ENCODE results near the gene BICD1.

BICD1 gene

GRCh38 chr12:32146074-32146873 lies 39.6 kb downstream of the BICD1 start:
- TF ChIP-seq GATA2 (IDR thresholded peaks at IDR 0.05; ENCODE audit: low read depth, low read length) = no peak
- TF ChIP-seq GATA3 (IDR thresholded peaks at IDR 0.05; ENCODE audit: low read depth, low read length) = no peak

GRCh38 chr12:32148372-32148771 lies 41.7 kb downstream of the BICD1 start:
- no peak for TF ChIP-seq GATA2 (IDR thresholded peaks at IDR 0.05; ENCODE audit: low read depth, low read length)
- no peak for TF ChIP-seq GATA3 (IDR thresholded peaks at IDR 0.05; ENCODE audit: low read depth, low read length)

DNA sequence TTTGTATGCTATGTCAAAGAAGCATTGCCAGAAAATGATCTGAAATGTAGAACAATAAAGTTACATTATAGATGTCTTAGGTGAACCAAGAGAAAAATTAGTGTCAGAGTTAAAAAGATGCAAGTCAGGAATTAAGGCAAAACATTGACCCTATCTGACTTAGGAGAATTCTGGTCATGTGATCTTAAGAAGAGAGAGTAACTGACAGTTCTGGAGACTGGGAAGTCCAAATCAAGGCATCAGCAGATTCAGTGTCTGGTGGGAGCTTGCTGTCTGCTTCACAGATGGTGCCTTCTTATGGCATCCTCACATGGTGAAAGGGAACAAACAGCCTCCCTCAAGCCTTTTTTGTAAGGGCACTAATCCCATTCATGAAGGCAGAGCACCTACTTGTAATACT lies 42.8 kb downstream of the BICD1 start:
- TF ChIP-seq GATA3 (IDR thresholded peaks at IDR 0.05; ENCODE audit: low read depth, low read length) = no peak
- TF ChIP-seq GATA2 (IDR thresholded peaks at IDR 0.05; ENCODE audit: low read depth, low read length) = no peak

DNA sequence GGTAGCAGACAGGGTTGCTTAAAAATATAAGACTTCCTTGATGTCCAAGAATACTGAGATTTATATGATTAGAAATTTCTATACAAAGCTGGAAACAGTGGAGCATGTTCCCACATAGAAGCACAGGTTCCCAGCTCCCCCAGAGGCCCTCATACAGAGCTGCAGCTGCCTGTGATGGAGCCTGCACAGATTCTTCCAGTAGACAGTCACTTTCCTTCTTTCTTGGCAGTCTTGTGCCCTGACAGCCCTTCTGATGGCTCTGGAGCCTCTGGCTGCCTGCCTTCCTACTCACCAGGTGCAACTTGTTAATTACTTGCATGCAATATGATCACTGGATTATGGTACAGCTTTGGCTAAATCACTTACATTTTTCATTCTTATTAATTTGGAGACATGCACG lies 44.4 kb downstream of the BICD1 start:
- no peak for TF ChIP-seq GATA3 (IDR thresholded peaks at IDR 0.05; ENCODE audit: low read depth, low read length)
- no peak for TF ChIP-seq GATA2 (IDR thresholded peaks at IDR 0.05; ENCODE audit: low read depth, low read length)

- TF ChIP-seq GATA3 (IDR thresholded peaks at IDR 0.05; ENCODE audit: low read depth, low read length) (no peak), GATA2 (IDR thresholded peaks at IDR 0.05; ENCODE audit: low read depth, low read length) (no peak)
Observed at GRCh38 chr12:32151552-32151951, 44.9 kb downstream of the BICD1 start.

- TF ChIP-seq GATA2 (IDR thresholded peaks at IDR 0.05; ENCODE audit: low read depth, low read length) (peak; percentile 14; the same call in 1 of the 2 replicates), GATA3 (IDR thresholded peaks at IDR 0.05; ENCODE audit: low read depth, low read length) (peak; percentile 44)
Observed at GRCh38 chr12:32155041-32155440, 48.4 kb downstream of the BICD1 start.

DNA sequence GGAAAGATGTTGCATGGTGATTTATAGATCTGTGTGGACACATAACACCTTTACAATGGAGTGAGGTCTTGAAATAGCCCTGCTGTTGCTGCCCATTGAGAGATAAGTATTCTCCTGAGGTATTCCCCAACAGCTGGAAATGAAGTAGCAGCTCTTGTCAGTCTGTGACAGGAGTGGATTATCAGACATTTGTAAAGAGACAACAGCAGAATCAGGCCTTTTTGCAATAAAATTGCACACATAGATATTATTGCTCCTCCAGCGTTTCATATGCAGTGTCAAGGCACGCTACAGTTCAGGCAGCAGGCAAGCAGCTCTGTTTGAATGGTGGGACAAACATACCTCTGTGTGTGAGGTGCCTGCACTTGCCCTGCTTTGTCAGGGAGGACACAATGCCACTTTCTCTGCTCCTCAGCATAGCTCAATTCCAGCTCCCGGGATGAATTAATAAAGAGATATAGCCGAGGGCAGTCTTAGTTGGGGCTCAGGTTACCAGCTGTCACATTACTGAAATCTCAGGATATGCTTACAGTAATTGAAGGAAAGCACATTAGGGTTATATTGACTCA lies 49.4 kb downstream of the BICD1 start:
- TF ChIP-seq GATA2 (IDR thresholded peaks at IDR 0.05; ENCODE audit: low read depth, low read length) (no peak), GATA3 (IDR thresholded peaks at IDR 0.05; ENCODE audit: low read depth, low read length) (no peak)

DNA sequence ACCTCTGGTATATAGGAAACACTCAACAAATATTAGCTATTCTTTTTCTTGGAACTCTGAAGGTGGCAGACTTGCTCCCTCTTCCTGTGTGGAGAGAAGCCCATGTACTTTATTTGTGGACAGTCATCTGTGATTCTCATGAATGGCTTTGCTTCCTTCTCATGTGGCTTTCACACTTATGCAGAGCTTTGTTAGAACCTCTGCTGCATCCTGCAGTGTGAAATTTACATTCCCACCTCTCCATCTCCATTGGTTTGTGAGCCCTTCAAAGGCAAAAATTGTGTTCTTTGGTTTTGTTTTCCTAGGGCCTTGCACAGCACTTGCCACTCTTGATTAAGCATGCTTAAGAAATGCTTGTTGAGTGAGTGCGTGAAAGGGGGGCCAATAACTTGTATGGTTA lies 51.9 kb downstream of the BICD1 start:
- TF ChIP-seq GATA2 (IDR thresholded peaks at IDR 0.05; ENCODE audit: low read depth, low read length) (no peak), GATA3 (IDR thresholded peaks at IDR 0.05; ENCODE audit: low read depth, low read length) (no peak)

- TF ChIP-seq GATA2 (IDR thresholded peaks at IDR 0.05; ENCODE audit: low read depth, low read length) (no peak), GATA3 (IDR thresholded peaks at IDR 0.05; ENCODE audit: low read depth, low read length) (no peak)
Observed at GRCh38 chr12:32159381-32159780, 52.7 kb downstream of the BICD1 start.

GRCh38 chr12:32159925-32160324 lies 53.3 kb downstream of the BICD1 start:
- TF ChIP-seq GATA2 (IDR thresholded peaks at IDR 0.05; ENCODE audit: low read depth, low read length) (no peak), GATA3 (IDR thresholded peaks at IDR 0.05; ENCODE audit: low read depth, low read length) (no peak)

GRCh38 chr12:32161058-32161457 lies 54.4 kb downstream of the BICD1 start:
- no peak for TF ChIP-seq GATA2 (IDR thresholded peaks at IDR 0.05; ENCODE audit: low read depth, low read length)
- TF ChIP-seq GATA3 (IDR thresholded peaks at IDR 0.05; ENCODE audit: low read depth, low read length) = no peak

- no peak for TF ChIP-seq GATA2 (IDR thresholded peaks at IDR 0.05; ENCODE audit: low read depth, low read length)
- TF ChIP-seq GATA3 (IDR thresholded peaks at IDR 0.05; ENCODE audit: low read depth, low read length) = no peak
Observed at GRCh38 chr12:32163596-32163995, 56.9 kb downstream of the BICD1 start.

GRCh38 chr12:32166510-32166909 lies 59.9 kb downstream of the BICD1 start:
- TF ChIP-seq GATA2 (IDR thresholded peaks at IDR 0.05; ENCODE audit: low read depth, low read length) (no peak), GATA3 (IDR thresholded peaks at IDR 0.05; ENCODE audit: low read depth, low read length) (no peak)

DNA sequence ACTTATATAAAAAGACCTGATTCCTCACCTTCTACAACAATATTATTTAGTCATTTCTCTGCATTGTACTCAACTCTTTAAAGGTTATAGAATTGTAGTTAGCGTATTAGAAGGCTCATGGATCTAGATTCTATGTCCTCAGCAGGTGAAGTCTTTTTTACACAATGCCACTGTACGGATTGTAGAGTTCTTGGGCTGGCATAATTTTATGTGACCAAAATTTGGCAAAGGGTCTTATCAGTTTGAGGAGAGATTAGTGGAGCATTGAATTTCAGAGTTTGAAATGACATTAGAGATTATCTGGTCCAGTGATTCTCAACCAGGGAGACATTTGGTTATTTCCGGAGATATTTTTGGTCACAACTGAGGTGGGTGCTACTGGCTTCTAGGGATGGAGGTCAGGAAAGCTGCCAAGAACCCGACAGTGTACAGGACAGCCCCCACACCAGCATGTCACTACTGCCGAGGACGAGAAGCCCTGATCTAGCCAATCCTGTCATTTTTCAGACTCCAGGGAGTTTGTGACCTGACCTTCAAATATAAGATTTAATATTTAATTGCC lies 63.9 kb downstream of the BICD1 start:
- TF ChIP-seq GATA3 (IDR thresholded peaks at IDR 0.05; ENCODE audit: low read depth, low read length) = no peak
- no peak for TF ChIP-seq GATA2 (IDR thresholded peaks at IDR 0.05; ENCODE audit: low read depth, low read length)

DNA sequence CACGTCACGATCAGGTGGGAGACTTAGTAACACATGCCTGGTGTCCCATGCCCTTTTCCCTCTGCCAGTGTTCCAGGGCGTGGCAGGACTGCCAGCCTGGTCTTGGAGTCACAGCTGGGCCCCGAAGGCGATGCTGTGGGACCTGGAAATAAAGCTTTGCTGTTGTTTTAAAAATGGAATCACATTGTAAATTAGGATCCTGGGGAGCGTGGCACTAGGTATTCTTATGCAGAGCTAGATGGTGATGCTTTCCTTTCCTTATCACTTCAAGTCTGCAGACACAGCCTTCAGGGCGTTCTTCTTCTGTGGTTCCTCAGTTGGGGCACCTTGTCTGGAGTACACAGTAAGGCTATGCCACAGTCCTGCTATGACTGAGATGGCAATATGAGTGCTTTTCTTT lies 64.6 kb downstream of the BICD1 start:
- TF ChIP-seq GATA3 (IDR thresholded peaks at IDR 0.05; ENCODE audit: low read depth, low read length) (no peak), GATA2 (IDR thresholded peaks at IDR 0.05; ENCODE audit: low read depth, low read length) (no peak)
